WTC11 (cell line): Measurements from ENCODE around the gene DYNLT1. TPM values are rescaled to one million over a fixed set of nuclear protein-coding genes. Genes with fewer than 3 reads are reported as not detected.
A peak's percentile ranks its signal among the peaks of the same experiment; 100 is the strongest.
"Not testable (repeated sequence)": the region's sequence is repeated elsewhere in the genome, so short reads cannot be mapped to it uniquely, and the experiment has no call there.

Experiments used
- ATAC-seq: fragments of 200-7000 bp; cut with Tn5 transposase; 2 replicates; pipeline ENCODE4 v1.10.0; 2021; ENCODE audit warnings: mild to moderate bottlenecking, moderate library complexity
- CTCF ChIA-PET: fragments of 300-600 bp; sonication (Branson Sonifier 250); formaldehyde crosslinking; loops from one replicate; lab custom pipeline; 2021; ENCODE audit warnings: antibody characterized with exemption; lab: Charles Lee
- POLR2A ChIA-PET: fragments of 350-600 bp; sonication (Branson Sonifier 250); formaldehyde crosslinking; loops from one replicate; lab custom pipeline; 2021; ENCODE audit warnings: antibody characterized with exemption; lab: Charles Lee
- DNase-seq: peaks from one replicate; pipeline ENCODE4 v3.0.0; 2021; ENCODE audit warnings: low spot score
- H3K27ac Mint-ChIP-seq: 2 replicates; pipeline ENCODE4 v1.8.0; 2021; ENCODE audit warnings: mixed read lengths
- H3K27me3 Mint-ChIP-seq: 2 replicates; pipeline ENCODE4 v1.8.0; 2021; ENCODE audit warnings: low read depth, mild to moderate bottlenecking, moderate library complexity, mixed read lengths
- H3K36me3 Mint-ChIP-seq: 2 replicates; pipeline ENCODE4 v1.8.0; 2021; ENCODE audit warnings: mixed read lengths
- H3K4me1 Mint-ChIP-seq: 2 replicates; pipeline ENCODE4 v1.8.0; 2022; ENCODE audit warnings: mixed read lengths
- H3K4me3 Mint-ChIP-seq: 2 replicates; pipeline ENCODE4 v1.8.0; 2021; ENCODE audit warnings: mild to moderate bottlenecking, moderate library complexity, mixed read lengths
- H3K9me3 Mint-ChIP-seq: 2 replicates; pipeline ENCODE4 v1.8.0; 2021; ENCODE audit warnings: mixed read lengths
- AR ChIP-seq: fragments of 250-450 bp; sonication (Bioruptor Pico); IDR thresholded peaks from 2 replicates; pipeline ENCODE4 v1.9.0; 2021; ENCODE audit warnings: mild to moderate bottlenecking
- CREM ChIP-seq: sonication (generic); formaldehyde crosslinking; IDR thresholded peaks from 2 replicates; pipeline ENCODE4 v1.8.1; 2022; ENCODE audit warnings: mild to moderate bottlenecking, missing genetic modification reagents, moderate library complexity
- FOXP1 ChIP-seq: sonication (generic); formaldehyde crosslinking; IDR thresholded peaks from 2 replicates; pipeline ENCODE4 v1.8.0; 2022; ENCODE audit warnings: missing genetic modification reagents, mild to moderate bottlenecking, moderate library complexity, borderline replicate concordance
- NFATC4 ChIP-seq: fragments of 250-450 bp; sonication (Bioruptor Pico); IDR thresholded peaks from 2 replicates; pipeline ENCODE4 v1.9.0; 2021; ENCODE audit warnings: mild to moderate bottlenecking
- NFE2L1 ChIP-seq: sonication (generic); formaldehyde crosslinking; IDR thresholded peaks from 2 replicates; pipeline ENCODE4 v1.8.1; 2023; ENCODE audit warnings: missing genetic modification reagents
- SMAD3 ChIP-seq: sonication (generic); formaldehyde crosslinking; IDR thresholded peaks from 2 replicates; pipeline ENCODE4 v1.8.0; 2022; ENCODE audit warnings: missing genetic modification reagents, mild to moderate bottlenecking, borderline replicate concordance
- SOX15 ChIP-seq: fragments of 250-450 bp; sonication (Bioruptor Pico); IDR thresholded peaks from 2 replicates; pipeline ENCODE4 v1.9.0; 2021; ENCODE audit warnings: mild to moderate bottlenecking
- USF1 ChIP-seq: sonication (generic); formaldehyde crosslinking; IDR thresholded peaks from 2 replicates; pipeline ENCODE4 v1.8.0; 2022; ENCODE audit warnings: mild to moderate bottlenecking, missing genetic modification reagents
- ZNF138 ChIP-seq: sonication (generic); formaldehyde crosslinking; conservative IDR thresholded peaks from 2 replicates; pipeline ENCODE4 v1.8.1; 2022; ENCODE audit warnings: mild to moderate bottlenecking, moderate library complexity, missing genetic modification reagents
- ZNF416 ChIP-seq: fragments of 250-450 bp; sonication (Bioruptor Pico); IDR thresholded peaks from 2 replicates; pipeline ENCODE4 v1.9.0; 2021; ENCODE audit warnings: mild to moderate bottlenecking, inconsistent platforms
- ZNF423 ChIP-seq: fragments of 250-450 bp; sonication (Bioruptor Pico); IDR thresholded peaks from 2 replicates; pipeline ENCODE4 v2.1.2; 2022; ENCODE audit warnings: mild to moderate bottlenecking, moderate library complexity
- ZNF671 ChIP-seq: fragments of 250-450 bp; sonication (Bioruptor Pico); IDR thresholded peaks from 2 replicates; pipeline ENCODE4 v1.8.0; 2021; ENCODE audit warnings: mild to moderate bottlenecking
- total RNA-seq: library from RNA; stranded (reverse); gene quantifications from 3 replicates; pipeline ENCODE4 v1.2.3, GENCODE V29; 2021
- TF ChIP-seq, protein P1 (sequence below): sonication (generic); formaldehyde crosslinking; IDR thresholded peaks from 2 replicates; pipeline ENCODE4 v1.8.0; 2022; ENCODE audit warnings: missing genetic modification reagents
- TF ChIP-seq, protein P2 (sequence below): fragments of 250-450 bp; sonication (Bioruptor Pico); IDR thresholded peaks from 2 replicates; pipeline ENCODE4 v1.9.0; 2021; ENCODE audit warnings: mild to moderate bottlenecking, borderline replicate concordance

DYNLT1 gene
- total RNA-seq, 1 experiment from 2014 or later = 79.0 TPM

- no peak for TF ChIP-seq AR (CRISPR knock-in tag)
These were observed 16.7 kb upstream of the DYNLT1 start (continued) for GRCh38 chr6:158661156-158661685.

DNA sequence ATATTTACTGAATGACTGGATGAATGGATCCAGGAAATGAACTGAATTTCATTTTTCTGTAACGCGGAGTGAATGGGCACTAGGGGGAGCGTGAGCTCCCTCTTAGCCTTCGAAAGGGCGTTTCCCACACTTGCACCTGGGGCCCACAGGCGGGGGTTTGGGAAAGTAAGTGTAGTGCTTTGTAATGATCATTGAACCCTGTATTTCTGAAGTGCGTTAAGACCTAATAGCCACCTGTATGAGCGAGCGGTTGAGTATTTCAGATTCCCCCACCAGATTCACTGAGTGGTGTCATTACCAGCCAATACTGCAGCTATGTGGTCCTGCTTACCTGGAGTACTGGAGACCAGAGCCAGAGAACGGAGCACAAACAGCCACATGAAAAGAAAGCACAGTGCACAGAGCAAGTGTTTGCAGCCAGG lies 15.8 kb upstream of the DYNLT1 start:
- peaks cover 23% of the 10 kb centered on the region for H3K4me1 Mint-ChIP-seq
- POLR2A ChIA-PET = no interaction called here
- no peaks in the 10 kb centered on the region for H3K9me3 Mint-ChIP-seq
- CTCF ChIA-PET = interaction anchor here (0.6 to 4.1 kb wide), 26 partner anchors 9 to 474 kb away, joined by 3 to 42 read pairs (median 5); partner anchors contain the start of genes DYNLT1 and SYTL3
- peaks cover 2% of the 10 kb centered on the region; the same call in 1 of the 2 replicates for H3K27me3 Mint-ChIP-seq
- TF ChIP-seq NFATC4 (no peak), AR (CRISPR knock-in tag) (no peak), ZNF671 (CRISPR knock-in tag) (no peak), NFE2L1 (no peak), CREM (CRISPR knock-in tag) (no peak), SMAD3 (CRISPR knock-in tag) (no peak), SOX15 (CRISPR knock-in tag) (no peak), USF1 (no peak), ZNF423 (CRISPR knock-in tag) (no peak), FOXP1 (no peak), ZNF138 (CRISPR knock-in tag) (no peak), ZNF416 (CRISPR knock-in tag) (no peak)
- TF ChIP-seq, protein P1, sequence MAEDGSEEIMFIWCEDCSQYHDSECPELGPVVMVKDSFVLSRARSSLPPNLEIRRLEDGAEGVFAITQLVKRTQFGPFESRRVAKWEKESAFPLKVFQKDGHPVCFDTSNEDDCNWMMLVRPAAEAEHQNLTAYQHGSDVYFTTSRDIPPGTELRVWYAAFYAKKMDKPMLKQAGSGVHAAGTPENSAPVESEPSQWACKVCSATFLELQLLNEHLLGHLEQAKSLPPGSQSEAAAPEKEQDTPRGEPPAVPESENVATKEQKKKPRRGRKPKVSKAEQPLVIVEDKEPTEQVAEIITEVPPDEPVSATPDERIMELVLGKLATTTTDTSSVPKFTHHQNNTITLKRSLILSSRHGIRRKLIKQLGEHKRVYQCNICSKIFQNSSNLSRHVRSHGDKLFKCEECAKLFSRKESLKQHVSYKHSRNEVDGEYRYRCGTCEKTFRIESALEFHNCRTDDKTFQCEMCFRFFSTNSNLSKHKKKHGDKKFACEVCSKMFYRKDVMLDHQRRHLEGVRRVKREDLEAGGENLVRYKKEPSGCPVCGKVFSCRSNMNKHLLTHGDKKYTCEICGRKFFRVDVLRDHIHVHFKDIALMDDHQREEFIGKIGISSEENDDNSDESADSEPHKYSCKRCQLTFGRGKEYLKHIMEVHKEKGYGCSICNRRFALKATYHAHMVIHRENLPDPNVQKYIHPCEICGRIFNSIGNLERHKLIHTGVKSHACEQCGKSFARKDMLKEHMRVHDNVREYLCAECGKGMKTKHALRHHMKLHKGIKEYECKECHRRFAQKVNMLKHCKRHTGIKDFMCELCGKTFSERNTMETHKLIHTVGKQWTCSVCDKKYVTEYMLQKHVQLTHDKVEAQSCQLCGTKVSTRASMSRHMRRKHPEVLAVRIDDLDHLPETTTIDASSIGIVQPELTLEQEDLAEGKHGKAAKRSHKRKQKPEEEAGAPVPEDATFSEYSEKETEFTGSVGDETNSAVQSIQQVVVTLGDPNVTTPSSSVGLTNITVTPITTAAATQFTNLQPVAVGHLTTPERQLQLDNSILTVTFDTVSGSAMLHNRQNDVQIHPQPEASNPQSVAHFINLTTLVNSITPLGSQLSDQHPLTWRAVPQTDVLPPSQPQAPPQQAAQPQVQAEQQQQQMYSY (CRISPR knock-in tag) = no peak
- TF ChIP-seq, protein P2, sequence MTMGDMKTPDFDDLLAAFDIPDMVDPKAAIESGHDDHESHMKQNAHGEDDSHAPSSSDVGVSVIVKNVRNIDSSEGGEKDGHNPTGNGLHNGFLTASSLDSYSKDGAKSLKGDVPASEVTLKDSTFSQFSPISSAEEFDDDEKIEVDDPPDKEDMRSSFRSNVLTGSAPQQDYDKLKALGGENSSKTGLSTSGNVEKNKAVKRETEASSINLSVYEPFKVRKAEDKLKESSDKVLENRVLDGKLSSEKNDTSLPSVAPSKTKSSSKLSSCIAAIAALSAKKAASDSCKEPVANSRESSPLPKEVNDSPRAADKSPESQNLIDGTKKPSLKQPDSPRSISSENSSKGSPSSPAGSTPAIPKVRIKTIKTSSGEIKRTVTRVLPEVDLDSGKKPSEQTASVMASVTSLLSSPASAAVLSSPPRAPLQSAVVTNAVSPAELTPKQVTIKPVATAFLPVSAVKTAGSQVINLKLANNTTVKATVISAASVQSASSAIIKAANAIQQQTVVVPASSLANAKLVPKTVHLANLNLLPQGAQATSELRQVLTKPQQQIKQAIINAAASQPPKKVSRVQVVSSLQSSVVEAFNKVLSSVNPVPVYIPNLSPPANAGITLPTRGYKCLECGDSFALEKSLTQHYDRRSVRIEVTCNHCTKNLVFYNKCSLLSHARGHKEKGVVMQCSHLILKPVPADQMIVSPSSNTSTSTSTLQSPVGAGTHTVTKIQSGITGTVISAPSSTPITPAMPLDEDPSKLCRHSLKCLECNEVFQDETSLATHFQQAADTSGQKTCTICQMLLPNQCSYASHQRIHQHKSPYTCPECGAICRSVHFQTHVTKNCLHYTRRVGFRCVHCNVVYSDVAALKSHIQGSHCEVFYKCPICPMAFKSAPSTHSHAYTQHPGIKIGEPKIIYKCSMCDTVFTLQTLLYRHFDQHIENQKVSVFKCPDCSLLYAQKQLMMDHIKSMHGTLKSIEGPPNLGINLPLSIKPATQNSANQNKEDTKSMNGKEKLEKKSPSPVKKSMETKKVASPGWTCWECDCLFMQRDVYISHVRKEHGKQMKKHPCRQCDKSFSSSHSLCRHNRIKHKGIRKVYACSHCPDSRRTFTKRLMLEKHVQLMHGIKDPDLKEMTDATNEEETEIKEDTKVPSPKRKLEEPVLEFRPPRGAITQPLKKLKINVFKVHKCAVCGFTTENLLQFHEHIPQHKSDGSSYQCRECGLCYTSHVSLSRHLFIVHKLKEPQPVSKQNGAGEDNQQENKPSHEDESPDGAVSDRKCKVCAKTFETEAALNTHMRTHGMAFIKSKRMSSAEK = no peak
- H3K36me3 Mint-ChIP-seq = no peaks in the 10 kb centered on the region
- peak; percentile 78 for ATAC-seq
- H3K27ac Mint-ChIP-seq = no peak overlapping the region
- no peak overlapping the region for H3K4me3 Mint-ChIP-seq
- DNase-seq = peak; percentile 52

DNA sequence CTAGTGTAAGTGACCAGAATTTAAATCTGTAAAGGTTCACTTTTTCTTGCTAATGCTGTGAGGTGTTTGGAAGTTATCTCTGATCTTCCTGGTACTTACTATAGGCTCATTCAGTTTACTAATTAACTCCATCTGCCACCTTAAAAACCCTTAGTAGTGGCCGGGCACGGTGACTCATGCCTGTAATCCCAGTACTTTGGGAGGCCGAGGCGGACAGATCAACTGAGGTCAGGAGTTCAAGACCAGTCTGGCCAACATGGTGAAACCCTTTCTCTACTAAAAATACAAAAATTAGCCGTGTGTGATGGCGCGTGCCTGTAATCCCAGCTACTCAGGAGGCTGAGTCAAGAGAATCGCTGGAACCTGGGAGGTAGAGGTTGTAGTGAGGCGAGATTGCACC lies 12.4 kb upstream of the DYNLT1 start:
- not testable (repeated sequence) for H3K36me3 Mint-ChIP-seq

More for the DNA sequence above, 12.4 kb upstream of the DYNLT1 start:
- DNase-seq, H3K27me3 Mint-ChIP-seq, H3K27ac Mint-ChIP-seq, H3K4me3 Mint-ChIP-seq, ATAC-seq, CTCF ChIA-PET, H3K9me3 Mint-ChIP-seq, POLR2A ChIA-PET: not testable (repeated sequence)
- H3K4me1 Mint-ChIP-seq = peaks cover 27% of the 10 kb centered on the region
